Subcutaneous adipose tissue (tissue), 4 donors: Measurements from ENCODE around the gene BICC1. TPM values are rescaled to one million over a fixed set of nuclear protein-coding genes. Genes with fewer than 3 reads are reported as not detected.

Experiments
- total RNA-seq, 4 donors: library from RNA; depleted of rRNA; stranded (reverse); fragments of >200 nt; gene quantifications; one replicate each; pipeline ENCODE4 v1.1.0, GENCODE V29; 2016
- TF ChIP-seq, protein P1 (sequence below): fragments of 450-650 bp; IDR thresholded peaks from one replicate; pipeline ENCODE4 v1.5.1; 2016; ENCODE audit warnings: low read depth, mild to moderate bottlenecking, control low read depth, antibody characterized with exemption, moderate library complexity

BICC1 gene
- total RNA-seq, 4 donors from 2014 or later: 17.9 to 26.0 (median 23.0) TPM

DNA sequence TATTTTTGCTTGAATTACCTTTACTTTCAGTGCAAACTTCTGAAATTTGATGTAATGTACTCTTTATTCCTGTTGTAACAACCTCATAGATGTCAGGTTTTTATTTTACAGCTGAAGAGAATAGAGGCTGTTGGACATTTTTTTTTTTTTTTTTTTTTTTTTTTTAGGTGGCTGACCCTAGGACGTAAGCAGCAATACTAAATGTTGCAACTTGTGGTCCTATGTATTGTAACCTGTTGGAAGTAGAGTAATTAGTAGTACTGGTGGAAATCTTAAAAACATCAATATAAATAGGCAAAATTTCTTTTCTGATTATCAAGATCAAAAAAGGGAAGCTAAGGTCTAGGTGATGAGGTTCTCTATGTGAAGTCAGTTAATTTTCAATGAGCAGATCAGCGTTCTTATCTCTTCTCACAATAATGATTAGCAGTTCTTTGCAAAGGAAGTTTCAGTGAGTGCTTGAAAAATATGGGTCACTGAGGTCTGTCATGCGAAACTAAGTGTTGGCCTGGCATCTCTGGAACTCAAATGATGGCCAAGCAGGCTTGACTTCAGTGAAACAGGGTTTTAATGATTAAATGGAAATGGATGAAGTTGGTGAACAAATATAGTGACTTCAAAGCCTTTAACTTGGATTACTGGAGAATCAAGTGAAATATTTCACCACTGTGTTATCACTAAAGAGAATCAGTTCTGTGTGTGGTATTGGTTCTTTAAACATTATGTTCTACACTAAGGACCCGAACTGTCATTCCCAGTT, 42.7 kb downstream of the BICC1 start:
- TF ChIP-seq, protein P1, sequence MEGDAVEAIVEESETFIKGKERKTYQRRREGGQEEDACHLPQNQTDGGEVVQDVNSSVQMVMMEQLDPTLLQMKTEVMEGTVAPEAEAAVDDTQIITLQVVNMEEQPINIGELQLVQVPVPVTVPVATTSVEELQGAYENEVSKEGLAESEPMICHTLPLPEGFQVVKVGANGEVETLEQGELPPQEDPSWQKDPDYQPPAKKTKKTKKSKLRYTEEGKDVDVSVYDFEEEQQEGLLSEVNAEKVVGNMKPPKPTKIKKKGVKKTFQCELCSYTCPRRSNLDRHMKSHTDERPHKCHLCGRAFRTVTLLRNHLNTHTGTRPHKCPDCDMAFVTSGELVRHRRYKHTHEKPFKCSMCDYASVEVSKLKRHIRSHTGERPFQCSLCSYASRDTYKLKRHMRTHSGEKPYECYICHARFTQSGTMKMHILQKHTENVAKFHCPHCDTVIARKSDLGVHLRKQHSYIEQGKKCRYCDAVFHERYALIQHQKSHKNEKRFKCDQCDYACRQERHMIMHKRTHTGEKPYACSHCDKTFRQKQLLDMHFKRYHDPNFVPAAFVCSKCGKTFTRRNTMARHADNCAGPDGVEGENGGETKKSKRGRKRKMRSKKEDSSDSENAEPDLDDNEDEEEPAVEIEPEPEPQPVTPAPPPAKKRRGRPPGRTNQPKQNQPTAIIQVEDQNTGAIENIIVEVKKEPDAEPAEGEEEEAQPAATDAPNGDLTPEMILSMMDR: no peak

DNA sequence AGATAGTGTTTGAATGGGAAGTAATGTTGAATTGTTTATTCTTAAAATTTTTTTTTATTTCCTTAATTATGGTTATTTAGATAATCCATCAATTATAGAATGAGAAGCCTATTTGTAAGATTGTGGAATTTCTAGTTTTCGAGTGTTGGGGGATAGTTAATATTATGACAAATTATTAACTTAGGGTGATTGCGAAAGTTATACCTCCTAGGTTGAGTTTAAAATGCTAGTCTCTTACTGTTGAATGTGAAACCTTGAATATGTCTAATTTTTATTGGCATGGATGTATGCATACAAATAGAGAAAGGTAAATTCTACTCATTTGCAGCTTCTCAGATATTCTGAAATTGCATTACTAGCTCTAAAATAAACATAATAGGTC, 43.2 kb downstream of the BICC1 start:
- TF ChIP-seq, protein P1: no peak

DNA sequence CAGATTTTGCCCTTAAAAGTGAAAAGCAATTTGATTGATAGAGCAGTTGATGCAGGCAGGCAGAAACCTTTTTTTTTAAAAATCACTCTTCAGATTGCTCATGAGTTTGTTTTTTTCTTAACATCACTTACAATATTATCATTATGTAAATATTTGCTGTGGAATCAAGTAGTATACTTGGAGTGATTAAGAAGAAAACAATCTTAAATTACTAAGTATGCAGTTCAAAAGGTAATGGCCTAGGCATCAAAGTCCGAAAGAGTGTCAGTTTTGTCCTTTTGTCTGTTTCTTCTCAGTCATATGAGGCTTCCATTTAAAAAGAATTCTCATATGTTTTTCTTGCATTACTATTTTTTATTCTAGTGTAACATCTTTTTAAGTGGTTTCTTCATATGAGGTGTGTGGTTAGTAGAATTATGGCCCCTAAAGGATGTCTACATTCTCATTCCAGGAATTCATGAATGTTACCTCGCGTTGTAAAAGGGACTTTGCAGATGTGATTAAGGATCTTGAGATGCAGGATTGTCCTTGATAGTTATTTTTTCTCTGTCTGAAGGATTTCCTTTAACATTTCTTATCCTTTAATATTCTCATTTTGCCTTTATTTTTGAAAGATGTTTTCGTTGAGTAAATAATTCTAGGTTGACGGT, 44.0 kb downstream of the BICC1 start:
- TF ChIP-seq, protein P1: no peak

DNA sequence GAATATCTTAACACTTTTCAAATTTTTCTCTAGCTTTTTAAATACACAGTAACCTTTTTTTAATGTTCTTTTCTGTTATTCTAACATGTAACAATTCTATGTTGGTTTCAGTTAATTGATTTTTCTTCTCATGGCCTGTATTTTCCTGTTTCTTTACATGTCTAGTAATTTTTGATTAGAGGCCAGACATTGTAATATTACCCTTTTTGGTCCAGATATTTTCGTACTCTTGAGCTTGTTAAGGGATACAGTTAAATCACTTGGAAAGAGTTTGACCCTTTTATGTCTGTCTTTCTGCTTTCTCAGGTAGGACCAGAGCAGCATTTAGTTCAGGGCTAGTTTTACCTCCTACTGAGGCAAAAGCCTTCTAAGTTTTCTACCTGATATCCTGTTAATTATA, 45.0 kb downstream of the BICC1 start:
- TF ChIP-seq, protein P1: no peak

DNA sequence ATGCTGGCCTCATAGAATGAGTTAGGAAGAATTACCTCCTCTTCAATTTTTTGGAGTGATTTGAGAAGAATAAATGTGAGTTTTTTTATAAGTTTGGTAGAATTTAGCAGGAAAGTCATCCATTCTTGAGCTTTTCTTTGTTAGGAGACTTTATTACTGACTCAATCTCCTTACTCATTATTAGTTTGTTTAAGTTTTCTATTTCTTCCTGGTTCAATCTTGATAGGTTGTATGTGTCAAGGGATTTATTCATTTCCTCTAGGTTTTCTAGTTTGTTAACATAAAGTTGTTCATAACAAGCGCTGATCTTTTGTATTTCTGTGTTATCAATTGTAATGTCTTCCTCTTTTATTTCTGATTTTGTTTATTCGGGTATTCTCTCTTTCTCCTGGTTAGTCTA, 47.4 kb downstream of the BICC1 start:
- TF ChIP-seq, protein P1: no peak

DNA sequence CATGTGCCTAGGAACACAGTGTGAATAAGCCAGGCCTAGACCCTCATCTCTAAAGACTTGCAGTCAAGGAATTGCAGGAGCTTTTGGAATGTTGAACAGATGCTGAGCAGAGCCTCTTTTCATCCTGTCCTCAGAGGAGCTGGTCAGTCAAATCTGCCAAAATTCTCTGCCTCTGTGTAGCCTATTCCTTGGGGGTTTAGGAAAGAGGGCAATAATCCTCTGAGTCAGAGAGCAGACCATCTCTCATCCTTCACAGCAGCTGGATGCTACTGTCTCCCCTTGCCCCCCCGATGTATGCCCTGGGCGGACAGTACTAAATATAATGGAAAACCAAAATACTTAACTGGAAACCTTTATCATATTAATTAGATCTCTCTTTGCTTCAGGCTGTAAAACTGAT, 52.6 kb downstream of the BICC1 start:
- TF ChIP-seq, protein P1: no peak

DNA sequence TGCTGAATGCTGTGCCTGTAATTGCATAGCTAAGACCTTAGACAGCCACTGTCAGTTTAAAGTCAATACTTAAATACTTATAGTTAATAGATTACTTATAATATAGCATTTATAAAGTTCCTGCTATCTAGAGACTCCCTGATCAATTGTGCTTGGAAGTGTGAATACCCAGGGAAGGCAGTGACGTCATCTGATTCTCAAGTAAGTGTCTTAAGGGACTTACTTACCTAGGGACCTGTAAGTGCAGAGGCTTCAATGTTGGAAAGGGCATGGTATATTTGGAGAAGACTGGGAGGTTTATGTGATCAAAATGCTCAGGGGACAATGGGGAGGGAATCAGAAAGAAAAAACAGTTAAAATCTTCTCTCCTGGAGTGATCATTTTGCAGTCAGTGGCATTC, 55.0 kb downstream of the BICC1 start:
- TF ChIP-seq, protein P1: no peak
